ENCODE data around the gene EFNA1.

EFNA1 gene

DNA sequence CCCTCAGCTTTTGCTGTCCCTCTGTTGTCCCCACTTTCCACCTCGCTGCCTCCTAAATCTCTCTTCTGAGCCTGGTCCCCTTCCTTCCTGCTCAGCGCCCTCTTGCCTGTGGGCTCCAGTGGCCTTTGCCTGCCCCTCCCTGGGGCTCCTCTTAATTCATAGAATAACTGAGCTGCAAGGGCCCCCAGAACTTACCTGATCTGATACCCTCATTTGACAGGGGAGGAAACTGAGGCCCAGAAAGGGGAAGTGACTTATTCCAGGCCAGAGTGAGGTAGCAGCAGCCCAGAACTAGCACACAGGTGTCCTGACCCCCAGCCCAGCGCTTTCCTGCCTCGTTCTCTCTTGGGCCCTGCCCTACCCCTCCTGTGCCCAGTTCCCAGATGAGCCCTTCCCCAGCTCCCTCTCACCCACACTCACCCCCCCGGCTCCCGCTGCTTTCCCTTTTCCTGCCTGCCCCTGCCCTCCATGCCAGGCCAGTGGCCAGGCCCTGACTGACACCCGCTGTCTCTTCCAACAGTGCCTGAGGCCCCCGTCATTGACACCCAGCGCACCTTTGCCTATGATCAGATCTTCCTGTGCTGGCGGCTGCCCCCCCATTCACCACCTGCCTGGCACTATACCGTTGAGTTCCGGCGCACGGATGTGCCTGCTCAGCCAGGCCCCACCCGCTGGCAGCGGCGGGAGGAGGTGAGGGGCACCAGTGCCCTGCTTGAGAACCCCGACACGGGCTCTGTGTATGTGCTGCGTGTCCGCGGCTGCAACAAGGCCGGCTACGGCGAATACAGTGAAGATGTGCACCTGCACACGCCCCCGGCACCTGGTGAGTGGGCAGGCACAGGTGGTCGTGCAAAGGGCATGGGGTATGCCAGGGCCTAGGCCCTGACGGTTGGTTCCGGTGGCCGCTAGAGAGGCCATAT lies 51.7 kb downstream of the EFNA1 start:
- peaks cover 32% of the 10 kb centered on the region for H3K4me1 Mint-ChIP-seq
- no peak overlapping the region for H3K4me3 Mint-ChIP-seq
- H3K27me3 Mint-ChIP-seq, result no peaks in the 10 kb centered on the region
- peaks cover 13% of the 10 kb centered on the region for H3K36me3 Mint-ChIP-seq
- no peak for ATAC-seq
- peak overlapping the region; percentile 11 for H3K27ac Mint-ChIP-seq
- H3K9me3 Mint-ChIP-seq, result no peaks in the 10 kb centered on the region

DNA sequence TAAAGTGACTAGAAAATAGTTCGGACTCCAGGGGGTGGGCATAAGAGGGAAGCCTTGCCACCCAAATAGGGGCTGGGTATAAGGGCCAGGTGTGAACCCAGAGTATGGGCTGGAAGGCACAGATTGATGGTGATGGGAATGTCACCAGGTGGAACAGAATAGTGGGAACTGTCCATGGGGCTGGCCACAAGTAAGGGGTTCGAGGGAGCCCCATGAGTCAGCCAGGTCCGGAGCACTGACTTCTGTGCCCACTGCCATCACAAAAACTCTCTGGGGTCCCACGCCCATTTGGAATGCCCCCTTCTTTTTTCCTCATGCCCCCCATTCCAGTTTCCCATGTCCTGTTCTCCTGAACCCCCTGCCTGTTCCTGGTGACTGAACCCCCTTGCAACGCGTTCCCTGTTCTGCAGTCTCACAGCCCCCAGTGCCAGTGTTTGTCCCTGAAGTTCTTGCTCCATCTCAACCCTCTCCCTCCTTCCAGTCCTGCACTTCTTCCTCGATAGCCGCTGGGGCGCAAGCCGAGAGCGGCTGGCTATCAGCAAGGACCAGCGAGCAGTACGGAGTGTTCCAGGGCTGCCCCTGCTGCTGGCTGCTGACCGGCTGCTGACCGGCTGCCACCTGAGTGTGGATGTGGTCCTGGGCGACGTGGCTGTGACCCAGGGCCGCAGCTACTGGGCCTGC lies 53.8 kb downstream of the EFNA1 start:
- Mint-ChIP-seq H3K27me3 (no peaks in the 10 kb centered on the region), H3K9me3 (no peaks in the 10 kb centered on the region), H3K36me3 (peaks cover 13% of the 10 kb centered on the region), H3K4me3 (no peak overlapping the region), H3K4me1 (peaks cover 38% of the 10 kb centered on the region), H3K27ac (no peak overlapping the region)
- ATAC-seq, result no peak

DNA sequence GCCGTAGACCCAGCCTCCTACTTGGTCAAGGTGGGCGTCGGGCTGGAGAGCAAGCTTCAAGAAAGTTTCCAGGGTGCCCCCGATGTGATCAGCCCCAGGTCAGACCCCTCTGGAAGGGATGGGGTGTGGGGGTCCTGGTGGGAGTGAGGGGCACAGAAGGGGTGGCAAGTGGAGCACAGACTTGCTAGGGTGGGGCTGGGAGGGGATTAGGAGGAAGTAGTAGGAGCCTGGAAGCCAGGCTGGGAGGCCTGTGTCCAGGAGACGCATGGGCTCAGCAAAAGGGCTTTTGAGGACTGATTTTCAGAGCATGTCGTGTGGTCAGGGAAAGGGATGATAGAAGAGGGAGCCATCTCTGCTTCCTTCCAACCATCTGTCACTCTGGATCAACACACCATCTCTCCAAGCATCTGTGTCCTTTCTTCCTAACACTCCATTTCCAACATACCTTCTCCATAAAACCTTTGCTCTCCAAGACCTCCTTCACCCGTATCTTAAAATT lies 54.4 kb downstream of the EFNA1 start:
- H3K36me3 Mint-ChIP-seq, result peaks cover 13% of the 10 kb centered on the region
- no peaks in the 10 kb centered on the region for H3K27me3 Mint-ChIP-seq
- H3K4me1 Mint-ChIP-seq, result peaks cover 35% of the 10 kb centered on the region
- ATAC-seq, result no peak
- H3K27ac Mint-ChIP-seq, result no peak overlapping the region
- no peaks in the 10 kb centered on the region for H3K9me3 Mint-ChIP-seq
- H3K4me3 Mint-ChIP-seq, result no peak overlapping the region

DNA sequence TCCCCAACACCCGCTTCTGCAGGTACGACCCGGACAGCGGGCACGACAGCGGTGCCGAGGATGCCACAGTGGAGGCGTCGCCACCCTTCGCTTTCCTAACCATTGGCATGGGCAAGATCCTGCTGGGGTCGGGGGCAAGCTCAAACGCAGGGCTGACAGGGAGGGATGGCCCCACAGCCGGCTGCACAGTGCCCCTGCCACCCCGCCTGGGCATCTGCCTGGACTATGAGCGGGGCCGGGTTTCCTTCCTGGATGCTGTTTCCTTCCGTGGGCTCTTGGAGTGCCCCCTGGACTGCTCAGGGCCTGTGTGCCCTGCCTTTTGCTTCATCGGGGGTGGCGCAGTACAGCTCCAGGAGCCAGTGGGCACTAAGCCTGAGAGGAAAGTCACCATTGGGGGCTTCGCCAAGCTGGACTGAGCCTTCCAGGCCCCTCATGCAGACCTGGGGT lies 56.1 kb downstream of the EFNA1 start:
- Mint-ChIP-seq H3K4me3 (no peak overlapping the region), H3K36me3 (peaks cover 10% of the 10 kb centered on the region), H3K4me1 (peaks cover 42% of the 10 kb centered on the region), H3K27ac (peak overlapping the region; percentile 91), H3K9me3 (no peaks in the 10 kb centered on the region), H3K27me3 (no peaks in the 10 kb centered on the region)
- no peak for ATAC-seq

DNA sequence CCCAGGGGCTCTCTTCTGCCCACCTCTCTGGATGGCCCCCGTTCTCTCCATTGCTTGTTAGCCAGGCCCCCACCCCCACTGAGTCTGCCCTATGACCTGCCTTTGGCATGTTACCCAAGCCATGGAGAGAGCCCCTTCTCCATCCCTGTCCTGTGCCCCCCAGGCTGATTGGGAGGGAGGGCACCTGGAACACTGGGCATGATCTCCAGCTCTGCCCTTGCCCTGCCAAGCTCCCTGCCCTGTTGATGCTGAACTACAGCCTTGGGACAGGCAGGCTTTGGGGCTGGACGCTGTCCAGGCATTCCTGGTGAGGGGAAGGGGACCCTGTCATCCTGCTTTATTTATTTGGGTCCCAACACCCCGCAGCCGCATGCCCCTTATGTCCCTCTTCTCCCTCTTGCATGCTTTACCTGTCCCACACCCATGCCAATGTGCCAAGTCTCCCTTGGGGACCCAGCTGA lies 56.7 kb downstream of the EFNA1 start:
- Mint-ChIP-seq H3K27ac (peak overlapping the region; percentile 91), H3K9me3 (no peaks in the 10 kb centered on the region), H3K4me1 (peaks cover 42% of the 10 kb centered on the region), H3K27me3 (no peaks in the 10 kb centered on the region), H3K36me3 (peaks cover 4% of the 10 kb centered on the region), H3K4me3 (no peak overlapping the region)
- ATAC-seq, result no peak
